IPS DF 6.9 (cell line): ENCODE measurements around the gene PVR.
"Not testable (repeated sequence)": the region's sequence is repeated elsewhere in the genome, so short reads cannot be mapped to it uniquely, and the experiment has no call there.

Source experiments
- DNase-seq: peaks from one replicate; pipeline ENCODE4 v3.0.0-alpha.2; 2013; ENCODE audit warnings: low read depth, low spot score
- H3K27ac ChIP-seq: one replicate; pipeline ENCODE4 v1.5.1; 2013; ENCODE audit warnings: low read length, control low read depth
- H3K27me3 ChIP-seq: 2 replicates; pipeline ENCODE4 v1.6.1; 2013; ENCODE audit warnings: mild to moderate bottlenecking, low read length; ENCODE audit not compliant: control insufficient read depth, insufficient read depth
- H3K36me3 ChIP-seq: 2 replicates; pipeline ENCODE4 v1.6.1; 2013; ENCODE audit warnings: low read length; ENCODE audit not compliant: control insufficient read depth, insufficient read depth
- H3K4me1 ChIP-seq: 2 replicates; pipeline ENCODE4 v1.6.1; 2013; ENCODE audit warnings: low read length; ENCODE audit not compliant: control insufficient read depth, insufficient read depth
- H3K4me3 ChIP-seq: 2 replicates; pipeline ENCODE4 v1.5.1; 2013; ENCODE audit warnings: mild to moderate bottlenecking, low read length
- H3K9me3 ChIP-seq: 2 replicates; pipeline ENCODE4 v1.6.1; 2013; ENCODE audit warnings: low read length, inconsistent platforms; ENCODE audit not compliant: control insufficient read depth, insufficient read depth
- WGBS: extraction: QIAGEN DNeasy Blood & Tissue Kit; methylation state at CpG from one replicate; pipeline ENCODE4 v1.1.7; 2013; ENCODE audit warnings: mixed read lengths, missing lambda C conversion rate; ENCODE audit not compliant: insufficient read length, insufficient coverage; 5-methylcytosine and 5-hydroxymethylcytosine counted together

PVR gene

GRCh38 chr19:44618640-44619357 is 24.9 kb upstream of the PVR start:
- H3K9me3 ChIP-seq = no peaks in the 10 kb centered on the region
- DNase-seq = no peak
- no peaks in the 10 kb centered on the region for H3K4me1 ChIP-seq
- no peaks in the 10 kb centered on the region for H3K36me3 ChIP-seq
- H3K27ac ChIP-seq = no peak overlapping the region
- H3K4me3 ChIP-seq = no peak overlapping the region
- WGBS = no CpG with 5 or more reads among the region's 7 CpGs
- no peaks in the 10 kb centered on the region for H3K27me3 ChIP-seq

- no peaks in the 10 kb centered on the region for H3K27me3 ChIP-seq
- no peaks in the 10 kb centered on the region for H3K9me3 ChIP-seq
- H3K27ac ChIP-seq = no peak overlapping the region
- no peak overlapping the region for H3K4me3 ChIP-seq
- no peak for DNase-seq
- no peaks in the 10 kb centered on the region for H3K36me3 ChIP-seq
- H3K4me1 ChIP-seq = no peaks in the 10 kb centered on the region
- no CpG with 5 or more reads among the region's 5 CpGs for WGBS
These were observed 23.0 kb upstream of the PVR start for GRCh38 chr19:44620667-44621066.

GRCh38 chr19:44621367-44621766 is 22.3 kb upstream of the PVR start:
- no peak for DNase-seq
- no peaks in the 10 kb centered on the region for H3K4me1 ChIP-seq
- no CpG with 5 or more reads among the region's 6 CpGs for WGBS
- no peaks in the 10 kb centered on the region for H3K36me3 ChIP-seq
- no peak overlapping the region for H3K27ac ChIP-seq
- H3K27me3 ChIP-seq = no peaks in the 10 kb centered on the region
- H3K4me3 ChIP-seq = no peak overlapping the region
- H3K9me3 ChIP-seq = no peaks in the 10 kb centered on the region

- H3K4me1 ChIP-seq = no peaks in the 10 kb centered on the region
- no peaks in the 10 kb centered on the region for H3K36me3 ChIP-seq
- no CpG with 5 or more reads among the region's 5 CpGs for WGBS
- H3K27ac ChIP-seq = no peak overlapping the region
- no peak for DNase-seq
- H3K9me3 ChIP-seq = no peaks in the 10 kb centered on the region
- no peak overlapping the region for H3K4me3 ChIP-seq
- H3K27me3 ChIP-seq = no peaks in the 10 kb centered on the region
These were observed 20.6 kb upstream of the PVR start for GRCh38 chr19:44623080-44623479.

- H3K4me3 ChIP-seq = no peak overlapping the region
- WGBS = no CpG with 5 or more reads among the region's 4 CpGs
- no peak for DNase-seq
- no peaks in the 10 kb centered on the region for H3K36me3 ChIP-seq
- no peak overlapping the region for H3K27ac ChIP-seq
- H3K9me3 ChIP-seq = no peaks in the 10 kb centered on the region
- H3K27me3 ChIP-seq = no peaks in the 10 kb centered on the region
- no peaks in the 10 kb centered on the region for H3K4me1 ChIP-seq
These were observed 20.1 kb upstream of the PVR start for GRCh38 chr19:44623626-44624025.

- Histone ChIP-seq H3K4me1 (no peaks in the 10 kb centered on the region), H3K27me3 (no peaks in the 10 kb centered on the region), H3K27ac (no peak overlapping the region), H3K4me3 (no peak overlapping the region), H3K36me3 (no peaks in the 10 kb centered on the region), H3K9me3 (no peaks in the 10 kb centered on the region)
- DNase-seq = no peak
- no CpG with 5 or more reads among the region's 4 CpGs for WGBS
These were observed 18.8 kb upstream of the PVR start for GRCh38 chr19:44624840-44625354.

- not testable (repeated sequence) for H3K4me1 ChIP-seq, H3K27me3 ChIP-seq, H3K36me3 ChIP-seq, H3K4me3 ChIP-seq, H3K27ac ChIP-seq, DNase-seq, H3K9me3 ChIP-seq
- WGBS = no CpG with 5 or more reads among the region's 4 CpGs
These were observed 18.1 kb upstream of the PVR start for GRCh38 chr19:44625637-44626036.

- no CpG with 5 or more reads among the region's 1 CpG for WGBS
- no peaks in the 10 kb centered on the region for H3K4me1 ChIP-seq
- no peak overlapping the region for H3K27ac ChIP-seq
- H3K9me3 ChIP-seq = no peaks in the 10 kb centered on the region
- no peak overlapping the region for H3K4me3 ChIP-seq
- no peaks in the 10 kb centered on the region for H3K27me3 ChIP-seq
- DNase-seq = no peak
- no peaks in the 10 kb centered on the region for H3K36me3 ChIP-seq
These were observed 17.6 kb upstream of the PVR start for GRCh38 chr19:44626048-44626624.

- WGBS = no CpG with 5 or more reads among the region's 4 CpGs
- no peaks in the 10 kb centered on the region for H3K4me1 ChIP-seq
- H3K9me3 ChIP-seq = no peaks in the 10 kb centered on the region
- H3K27ac ChIP-seq = no peak overlapping the region
- H3K36me3 ChIP-seq = no peaks in the 10 kb centered on the region
- H3K27me3 ChIP-seq = no peaks in the 10 kb centered on the region
- no peak for DNase-seq
- H3K4me3 ChIP-seq = no peak overlapping the region
These were observed 16.1 kb upstream of the PVR start for GRCh38 chr19:44627631-44628030.

- Histone ChIP-seq H3K4me3 (no peak overlapping the region), H3K36me3 (no peaks in the 10 kb centered on the region), H3K27ac (no peak overlapping the region), H3K4me1 (no peaks in the 10 kb centered on the region), H3K9me3 (no peaks in the 10 kb centered on the region), H3K27me3 (no peaks in the 10 kb centered on the region)
- 100% methylated on average over 1 of the region's 3 CpGs for whole genome bisulfite sequencing
- DNase-seq = no peak
These were observed 14.9 kb upstream of the PVR start for GRCh38 chr19:44628793-44629192.

GRCh38 chr19:44631611-44632010 is 12.1 kb upstream of the PVR start:
- H3K4me3 ChIP-seq, H3K9me3 ChIP-seq, H3K27ac ChIP-seq, H3K27me3 ChIP-seq, DNase-seq, H3K36me3 ChIP-seq, H3K4me1 ChIP-seq: not testable (repeated sequence)
- WGBS = no CpG with 5 or more reads among the region's 8 CpGs
